Activated CD4-positive, CD25-positive, alpha-beta regulatory T cell treated with anti-CD3 and anti-CD28 coated beads, Interleukin-2, amount 50 U/mL, for 16 hours (primary cell): Measurements from ENCODE around the gene WBP2.

Source experiments
- DNase-seq: peaks from one replicate; pipeline ENCODE4 v3.0.0-alpha.2; 2020; ENCODE audit warnings: low read depth, low spot score

WBP2 gene

DNA sequence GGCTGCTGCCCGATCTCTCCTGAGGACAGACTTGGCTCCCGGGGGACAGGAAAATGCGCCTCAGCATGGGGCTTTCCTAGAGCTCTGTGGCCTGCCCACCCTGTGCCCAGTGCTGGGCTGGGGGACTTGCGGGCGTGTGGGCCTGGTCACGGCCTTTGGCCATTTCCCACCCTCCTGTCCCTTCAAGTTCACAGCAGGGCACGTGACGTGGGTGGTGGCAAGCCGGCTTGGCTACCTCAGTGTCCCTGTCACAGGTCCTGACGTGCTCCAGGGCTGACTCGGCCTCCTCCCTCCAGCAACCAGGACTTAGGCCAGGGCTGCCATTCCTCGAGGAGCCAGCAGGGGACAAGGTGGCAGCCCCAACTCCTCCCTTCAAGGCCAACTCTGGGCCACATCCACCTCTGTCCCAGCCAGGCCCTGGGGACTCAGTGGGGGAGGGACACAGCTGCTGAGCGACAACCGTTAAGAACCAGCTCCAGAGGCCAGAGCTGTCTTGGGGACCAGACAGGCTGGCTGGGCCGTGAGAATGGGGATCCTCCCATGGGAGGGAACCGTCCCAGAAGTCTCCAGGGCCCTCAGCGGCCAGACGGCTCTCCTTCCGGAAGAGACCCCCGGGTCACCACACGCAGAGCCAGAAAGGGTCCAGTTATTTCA lies 9.9 kb downstream of the WBP2 start:
- no peak for DNase-seq

DNA sequence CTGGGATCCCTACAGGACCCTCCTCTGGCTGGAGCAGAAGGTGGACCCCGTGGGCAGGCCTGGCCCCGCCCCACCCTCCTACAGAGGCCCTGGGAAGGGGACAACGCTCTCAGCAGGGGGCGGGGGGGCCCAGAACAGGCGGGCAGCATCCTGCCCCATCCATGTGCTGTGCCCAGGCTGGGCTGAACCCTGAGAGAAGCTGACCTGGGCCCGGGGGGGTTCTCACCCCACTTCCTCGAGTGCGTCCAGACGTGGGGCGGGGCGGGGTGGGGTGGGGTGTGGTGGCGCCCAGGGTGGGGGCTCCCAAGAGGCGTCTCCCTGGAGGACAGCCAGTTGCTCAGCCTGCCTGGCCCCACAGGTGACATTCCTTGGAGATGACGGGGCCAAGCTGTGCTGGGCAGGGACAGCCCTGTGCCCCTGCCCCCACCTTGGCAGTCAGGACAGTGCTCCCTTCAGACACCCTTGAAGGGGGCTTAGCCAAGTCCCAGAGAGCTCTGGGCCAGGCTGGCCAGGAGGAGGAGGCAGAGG lies 10.5 kb downstream of the WBP2 start:
- DNase-seq: no peak

DNA sequence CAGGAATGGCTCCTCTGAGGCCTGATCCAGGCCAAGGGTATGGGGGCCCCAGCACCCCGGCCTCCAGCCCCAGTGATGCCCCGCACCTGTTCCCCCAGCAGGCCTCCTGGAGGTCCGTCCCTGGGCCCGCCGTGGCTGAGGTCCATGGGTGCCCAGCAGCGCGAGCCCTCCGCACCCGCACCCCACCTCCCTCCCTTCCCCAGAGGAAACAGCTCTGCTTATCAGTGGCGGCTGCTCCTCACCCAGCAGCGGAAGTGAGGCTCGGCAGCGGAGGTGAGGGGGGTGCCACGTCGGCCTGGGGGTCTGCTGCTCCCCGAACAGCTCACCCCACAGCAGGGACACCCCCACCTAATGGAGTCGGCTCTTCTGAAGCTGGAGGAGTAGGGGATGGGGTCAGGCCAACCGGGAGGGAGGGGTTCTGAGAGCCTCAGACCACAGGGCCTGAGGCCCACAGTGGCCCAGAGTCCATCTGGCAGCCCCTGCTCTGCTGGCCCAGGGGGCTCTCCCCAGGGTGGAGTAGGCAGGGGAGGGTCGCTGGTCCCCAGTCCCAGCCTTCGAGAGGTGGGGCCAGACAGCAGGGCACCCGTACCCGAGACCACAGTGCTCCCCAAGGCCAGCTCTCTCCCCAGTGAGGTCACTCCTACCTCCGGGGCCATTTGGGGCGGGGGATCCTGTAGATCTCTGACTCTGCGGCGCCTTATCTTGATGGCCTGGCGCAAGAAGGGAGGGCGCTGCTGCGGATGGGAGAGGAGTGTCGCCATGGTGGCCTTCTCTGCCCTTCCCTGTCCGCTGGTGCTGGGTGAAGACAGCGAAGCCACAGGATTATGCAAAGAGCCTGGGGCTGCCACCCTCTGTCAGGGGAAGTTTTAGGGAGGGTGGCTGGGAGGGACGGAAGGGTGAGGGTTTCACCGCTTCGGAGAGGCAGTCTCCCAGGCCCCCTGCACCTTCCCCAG lies 11.3 kb downstream of the WBP2 start, which contains the start of gene UNC13D:
UNC13D (minus strand) TSS at position 828 of the 953 bp plus-strand sequence; CDS start at position 761, 67 bp downstream.
- DNase-seq: no peak

- no peak for DNase-seq
Measured at GRCh38 chr17:75842963-75843576, 12.1 kb downstream of the WBP2 start.

DNA sequence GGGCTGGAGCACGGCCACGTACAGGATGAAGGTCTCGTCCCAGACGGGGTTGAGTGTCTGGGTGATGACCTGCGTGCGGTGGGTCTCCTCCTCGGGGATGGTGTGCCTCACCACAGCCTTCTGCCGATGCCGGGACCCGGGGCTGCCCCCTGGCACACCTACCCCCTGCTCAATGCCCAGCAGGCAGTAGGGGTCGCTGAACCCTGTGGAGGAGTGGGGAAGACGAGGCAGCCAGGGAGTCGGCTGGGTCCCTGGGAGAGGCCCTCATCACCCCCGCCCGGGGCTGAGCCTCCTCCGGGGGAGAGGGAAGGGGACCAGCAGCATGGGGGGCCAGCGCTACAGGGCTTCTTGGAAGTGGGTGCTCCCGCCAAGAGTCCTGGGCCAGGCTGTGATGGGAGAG lies 12.7 kb downstream of the WBP2 start:
- no peak for DNase-seq

DNA sequence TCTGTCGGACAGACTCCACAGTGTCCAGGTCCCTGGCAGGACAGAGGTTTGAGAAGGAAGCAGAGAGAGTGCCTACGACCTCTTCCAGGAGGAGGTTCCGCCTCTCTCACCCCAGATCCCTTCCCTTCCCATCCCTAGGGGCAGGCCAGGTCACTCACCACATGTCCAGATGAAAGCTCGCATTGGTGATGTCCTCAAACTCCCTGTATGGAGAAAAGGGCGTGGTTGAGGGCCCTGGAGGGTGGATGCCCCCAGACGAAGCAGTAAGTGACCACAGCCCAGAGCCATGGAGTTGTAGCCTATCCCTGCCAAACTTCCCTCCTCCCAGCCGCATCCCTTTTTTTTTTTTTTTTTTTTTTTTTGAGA lies 14.4 kb downstream of the WBP2 start:
- no peak for DNase-seq

DNA sequence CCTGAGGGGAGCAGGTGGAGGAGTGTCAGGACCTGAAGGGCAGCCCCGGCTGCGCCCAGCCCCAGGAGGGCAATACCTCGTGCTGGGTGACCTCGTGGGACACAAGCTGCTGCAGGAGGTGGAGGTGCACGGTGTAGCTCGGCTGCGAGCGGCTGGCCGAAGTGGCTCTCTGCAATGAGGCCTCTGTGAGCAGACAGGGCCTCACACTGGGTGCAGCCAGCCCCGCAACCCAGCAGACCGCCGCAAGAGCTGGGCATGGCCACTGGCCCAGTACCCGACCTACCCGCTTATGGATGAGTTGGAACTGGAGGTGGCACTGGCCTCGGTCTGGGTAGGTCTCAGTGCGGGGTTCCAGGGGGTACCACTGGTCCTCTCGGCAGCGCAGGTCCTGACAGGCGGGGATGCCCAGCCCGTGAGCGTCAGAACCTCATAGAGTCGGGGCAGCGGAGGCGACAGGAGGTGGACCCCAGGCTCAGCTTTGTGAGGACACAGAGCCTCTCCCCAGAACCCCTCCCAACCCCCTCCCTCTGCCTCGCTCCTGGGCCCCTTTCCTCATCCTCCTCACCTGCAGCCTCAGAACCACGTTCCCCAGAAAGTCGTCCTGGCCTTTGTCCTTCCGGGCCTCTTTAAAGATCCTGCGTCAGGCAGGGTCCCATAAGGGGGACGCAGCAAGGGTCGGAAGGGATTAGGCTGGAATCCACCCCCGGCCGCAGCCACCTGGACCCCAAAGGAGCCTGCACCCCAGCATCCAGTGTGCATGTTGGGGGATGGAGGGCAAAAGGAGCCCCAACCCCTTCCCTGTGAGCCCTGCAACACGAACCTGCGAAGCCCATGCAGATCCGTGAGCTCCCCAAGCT lies 15.0 kb downstream of the WBP2 start:
- DNase-seq: no peak

GRCh38 chr17:75838410-75838809 lies 16.7 kb downstream of the WBP2 start:
- DNase-seq: no peak

GRCh38 chr17:75837899-75838298 lies 17.2 kb downstream of the WBP2 start:
- DNase-seq: no peak

GRCh38 chr17:75836605-75837004 lies 18.5 kb downstream of the WBP2 start:
- DNase-seq: no peak

- DNase-seq: no peak
Measured at GRCh38 chr17:75835654-75835987, 19.5 kb downstream of the WBP2 start.

GRCh38 chr17:75834928-75835653 lies 20.0 kb downstream of the WBP2 start:
- no peak for DNase-seq

DNA sequence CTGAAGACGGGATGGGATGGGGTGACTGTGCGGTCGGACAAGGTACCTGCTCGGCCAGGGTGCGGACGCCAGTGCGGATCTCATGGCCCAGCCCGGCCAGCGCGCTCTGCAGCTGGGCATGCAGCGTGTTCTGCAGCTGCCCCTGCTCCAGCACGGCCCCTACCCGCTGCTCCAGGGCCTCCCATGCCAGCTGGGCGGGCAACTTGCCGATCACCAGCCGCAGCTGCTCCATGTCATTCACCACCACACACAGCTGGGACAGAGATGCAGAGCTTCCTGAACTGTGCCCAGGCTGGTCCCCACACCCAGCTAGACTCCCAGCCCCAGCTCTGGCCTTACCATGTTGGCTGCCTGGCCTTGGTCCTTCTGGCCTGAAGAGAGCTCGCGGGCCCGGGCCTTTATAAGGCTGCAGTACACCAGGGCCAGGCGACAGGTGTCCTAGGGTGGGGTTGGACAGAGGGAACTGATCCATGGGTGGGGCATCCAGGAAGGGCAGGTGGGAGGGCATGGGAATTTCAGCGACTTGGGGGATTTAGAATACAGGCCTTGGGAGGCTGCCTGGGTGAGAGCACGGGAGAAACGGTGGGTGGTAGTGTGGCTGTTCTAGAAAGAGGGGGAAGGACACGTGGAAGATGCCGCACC lies 20.7 kb downstream of the WBP2 start:
- DNase-seq: no peak

DNA sequence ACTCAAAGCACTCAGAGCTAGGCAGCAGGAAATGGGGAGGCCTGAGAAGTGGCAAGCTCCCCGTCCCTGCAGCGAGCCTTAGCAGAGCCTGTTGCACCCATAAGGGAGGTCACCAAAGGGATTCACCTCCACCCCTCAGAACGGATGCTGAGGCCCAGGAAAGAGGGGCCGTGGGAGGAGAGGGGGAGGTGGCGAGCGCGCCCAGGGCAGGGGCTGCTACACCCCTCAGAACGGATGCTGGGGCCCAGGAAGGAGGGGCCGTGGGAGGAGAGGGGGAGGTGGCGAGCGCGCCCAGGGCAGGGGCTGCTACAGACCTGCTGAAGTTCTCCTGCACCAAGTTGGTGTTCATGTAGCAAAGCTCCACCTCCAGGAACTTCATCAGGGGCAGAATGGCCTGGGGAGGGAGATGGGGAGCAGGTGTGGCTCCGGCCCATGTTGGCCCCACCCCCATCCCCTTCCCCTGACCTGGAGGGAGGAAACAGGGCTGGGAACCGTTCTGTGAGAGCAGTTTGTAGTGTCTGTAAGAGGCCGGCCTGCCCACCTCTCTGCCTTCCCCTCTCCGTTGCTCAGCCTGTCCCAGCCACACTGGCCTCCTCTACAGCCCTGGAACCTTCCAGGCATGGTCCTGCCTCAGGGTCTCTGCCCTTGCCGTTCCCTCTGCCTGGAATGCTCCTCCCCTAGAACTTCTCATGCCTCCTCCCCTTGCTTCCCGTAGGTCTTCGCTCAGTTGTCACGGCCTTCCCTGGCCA lies 22.3 kb downstream of the WBP2 start:
- DNase-seq: no peak

- DNase-seq: no peak
Measured at GRCh38 chr17:75832164-75832651, 22.9 kb downstream of the WBP2 start.

DNA sequence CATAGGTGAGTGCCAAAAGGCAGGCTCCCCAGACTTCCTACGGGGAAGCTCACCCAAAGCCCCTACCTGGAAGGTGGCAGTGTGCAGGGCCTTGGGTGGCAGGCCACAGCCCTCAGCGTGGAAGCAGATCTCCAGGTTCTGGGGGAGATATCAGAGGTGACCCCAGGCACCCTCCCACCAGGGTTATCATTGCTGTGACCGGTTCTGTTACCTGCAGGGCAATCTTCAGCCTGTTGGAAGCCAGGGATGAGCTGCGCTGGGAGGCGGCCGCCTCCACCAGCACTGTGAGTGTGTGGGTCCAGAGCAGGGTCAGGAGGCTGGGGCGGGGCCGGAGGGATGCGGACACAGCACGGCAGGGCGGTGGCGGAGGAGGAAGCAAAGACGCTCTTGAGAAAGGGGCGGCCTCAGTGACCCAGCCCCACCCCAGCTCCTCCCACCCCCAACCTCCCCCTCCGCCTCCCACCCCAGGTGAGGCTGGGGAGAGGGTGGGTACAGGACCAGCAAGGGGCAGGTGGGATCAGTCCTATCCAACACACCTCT lies 24.0 kb downstream of the WBP2 start:
- no peak for DNase-seq

DNA sequence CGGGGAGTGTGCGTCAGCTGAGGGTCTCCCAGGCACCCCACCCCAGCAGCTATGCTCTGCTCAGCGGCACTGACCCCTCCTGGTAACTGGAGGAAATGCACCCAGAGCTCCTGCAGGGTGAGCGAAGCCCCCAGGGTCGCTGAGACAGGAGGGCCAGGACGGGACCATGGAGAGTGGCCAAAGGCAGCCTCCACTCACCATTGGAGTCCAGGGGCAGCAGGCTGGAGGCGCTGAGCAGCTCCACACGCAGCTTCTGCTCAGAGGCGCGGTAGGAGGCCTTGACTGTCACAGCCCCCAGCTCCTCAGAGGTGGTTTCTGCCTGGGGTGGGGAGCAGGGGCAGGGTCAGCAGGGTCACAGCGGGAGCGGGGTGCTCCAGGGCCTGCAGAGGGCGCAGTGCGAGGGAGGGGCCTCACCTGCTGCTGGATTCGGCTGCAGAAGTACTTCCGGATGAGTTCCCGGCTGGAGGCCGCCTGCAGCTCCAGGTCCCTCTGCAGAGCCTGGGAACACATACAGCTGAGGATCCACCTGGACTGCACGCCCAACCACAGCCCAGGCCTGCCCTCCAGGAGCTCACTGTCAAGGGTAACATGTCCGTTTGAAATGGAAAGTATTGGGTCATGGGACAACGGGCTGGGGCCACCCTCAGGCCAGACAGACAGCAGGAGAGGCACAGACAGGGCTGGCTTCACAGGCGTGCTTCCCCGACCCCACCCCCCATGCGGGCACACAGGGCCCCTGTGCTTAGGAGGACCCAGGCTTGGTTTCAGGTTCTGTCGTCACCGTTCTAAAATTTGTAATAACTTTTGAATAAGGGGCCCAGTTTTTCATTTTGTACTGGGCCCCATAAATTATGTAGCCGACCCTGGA lies 24.7 kb downstream of the WBP2 start:
- no peak for DNase-seq

- no peak for DNase-seq
Measured at GRCh38 chr17:75829747-75830146, 25.4 kb downstream of the WBP2 start.
